IPS-20b (cell line): ENCODE measurements around the gene CRYZ.
A peak's percentile ranks its signal among the peaks of the same experiment; 100 is the strongest.
"Not testable (repeated sequence)": the region's sequence is repeated elsewhere in the genome, so short reads cannot be mapped to it uniquely, and the experiment has no call there.

Source experiments
- H3K27ac ChIP-seq: one replicate; pipeline ENCODE4 v1.5.1; 2013; ENCODE audit warnings: low read length
- H3K27me3 ChIP-seq: 2 replicates; pipeline ENCODE4 v1.6.1; 2013; ENCODE audit warnings: mild to moderate bottlenecking, low read length, inconsistent platforms; ENCODE audit not compliant: insufficient read depth
- H3K36me3 ChIP-seq: 2 replicates; pipeline ENCODE4 v1.6.1; 2013; ENCODE audit warnings: low read depth, mild to moderate bottlenecking, inconsistent platforms, low read length, moderate library complexity; ENCODE audit not compliant: insufficient read depth
- H3K4me1 ChIP-seq: 2 replicates; pipeline ENCODE4 v1.6.1; 2013; ENCODE audit warnings: mild to moderate bottlenecking, control low read depth, inconsistent platforms, low read length, moderate library complexity; ENCODE audit not compliant: insufficient read depth
- H3K4me3 ChIP-seq: 2 replicates; pipeline ENCODE4 v1.5.1; 2013; ENCODE audit warnings: mild to moderate bottlenecking, low read length, inconsistent platforms
- H3K9ac ChIP-seq: 2 replicates; pipeline ENCODE4 v1.6.1; 2013; ENCODE audit warnings: low read depth, mild to moderate bottlenecking, inconsistent platforms, low read length, moderate library complexity
- H3K9me3 ChIP-seq: 2 replicates; pipeline ENCODE4 v1.6.1; 2013; ENCODE audit warnings: mild to moderate bottlenecking, low read depth, low read length, inconsistent platforms; ENCODE audit not compliant: insufficient read depth

CRYZ gene

DNA sequence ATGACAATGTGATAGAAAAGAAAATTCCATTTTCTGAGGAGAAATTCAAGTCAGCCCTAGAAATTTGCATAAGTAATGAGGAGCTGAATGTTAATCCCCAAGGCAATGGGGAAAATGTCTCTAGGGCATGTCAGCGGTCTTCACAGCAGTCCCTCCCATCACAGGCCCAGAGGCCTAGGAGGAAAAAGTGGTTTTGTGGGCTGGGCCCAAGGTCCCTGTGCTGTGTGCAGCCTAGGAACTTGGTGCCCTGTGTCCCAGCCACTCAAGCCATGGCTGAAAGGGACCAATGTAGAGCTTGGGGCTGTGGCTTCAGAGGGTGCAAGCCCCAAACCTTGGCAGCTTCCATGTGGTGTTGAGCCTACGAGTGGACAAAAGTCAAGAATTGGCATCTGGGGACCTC lies 23.8 kb upstream of the CRYZ start:
- H3K4me3 ChIP-seq, H3K4me1 ChIP-seq, H3K27me3 ChIP-seq, H3K9ac ChIP-seq, H3K27ac ChIP-seq: not testable (repeated sequence)
- Histone ChIP-seq H3K36me3 (peaks cover 78% of the 10 kb centered on the region), H3K9me3 (peaks cover 23% of the 10 kb centered on the region; the same call in 1 of the 2 replicates)

DNA sequence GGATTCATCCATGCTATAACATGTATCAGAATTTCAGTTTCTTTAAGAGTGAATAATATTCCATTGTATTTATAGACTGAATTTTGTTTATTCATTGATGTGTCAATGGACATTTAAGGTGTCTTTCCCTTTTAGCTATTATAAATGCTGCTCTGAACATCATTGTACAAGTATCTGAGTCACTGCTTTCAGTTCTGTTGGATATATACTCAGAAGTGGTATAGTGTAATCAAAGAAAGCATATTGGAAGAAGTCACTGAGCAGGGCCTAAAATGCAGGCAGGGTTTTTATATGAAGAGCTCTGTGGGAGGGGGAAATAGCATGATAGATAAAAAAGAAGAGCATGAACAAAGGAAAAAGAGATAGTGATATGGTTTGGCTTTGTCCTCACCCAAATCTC lies 22.6 kb upstream of the CRYZ start:
- H3K27ac ChIP-seq = no peak overlapping the region
- peaks cover 86% of the 10 kb centered on the region for H3K36me3 ChIP-seq
- peaks cover 9% of the 10 kb centered on the region for H3K4me1 ChIP-seq
- H3K4me3 ChIP-seq = no peak overlapping the region
- H3K9ac ChIP-seq = no peak overlapping the region
- H3K27me3 ChIP-seq = no peaks in the 10 kb centered on the region
- H3K9me3 ChIP-seq = peaks cover 23% of the 10 kb centered on the region; the same call in 1 of the 2 replicates

DNA sequence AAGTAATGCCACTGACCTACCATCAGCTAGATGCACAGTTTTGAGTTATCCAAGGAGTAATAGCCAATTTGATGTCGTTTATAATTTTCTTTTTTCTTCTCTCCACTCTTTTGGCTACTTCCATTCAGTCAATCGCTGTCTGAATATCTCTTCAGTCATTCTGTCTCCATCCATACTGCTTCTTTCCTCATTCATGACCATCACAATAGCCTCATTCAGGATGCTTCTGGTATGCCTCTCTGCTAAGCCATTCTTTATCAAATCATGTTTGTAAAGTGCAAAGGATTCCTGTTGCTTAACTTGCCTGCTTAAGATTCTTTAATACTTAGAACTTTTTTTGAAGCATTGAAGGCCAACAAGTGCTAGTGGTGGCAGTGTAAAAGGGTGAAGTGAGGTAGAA lies 20.3 kb upstream of the CRYZ start:
- H3K4me3 ChIP-seq = peak overlapping the region; percentile 26; the same call in 1 of the 2 replicates
- no peak overlapping the region for H3K27ac ChIP-seq
- no peak overlapping the region for H3K9ac ChIP-seq
- H3K4me1 ChIP-seq = peaks cover 9% of the 10 kb centered on the region
- no peaks in the 10 kb centered on the region for H3K27me3 ChIP-seq
- peaks cover 23% of the 10 kb centered on the region; the same call in 1 of the 2 replicates for H3K9me3 ChIP-seq
- peaks cover 90% of the 10 kb centered on the region for H3K36me3 ChIP-seq

DNA sequence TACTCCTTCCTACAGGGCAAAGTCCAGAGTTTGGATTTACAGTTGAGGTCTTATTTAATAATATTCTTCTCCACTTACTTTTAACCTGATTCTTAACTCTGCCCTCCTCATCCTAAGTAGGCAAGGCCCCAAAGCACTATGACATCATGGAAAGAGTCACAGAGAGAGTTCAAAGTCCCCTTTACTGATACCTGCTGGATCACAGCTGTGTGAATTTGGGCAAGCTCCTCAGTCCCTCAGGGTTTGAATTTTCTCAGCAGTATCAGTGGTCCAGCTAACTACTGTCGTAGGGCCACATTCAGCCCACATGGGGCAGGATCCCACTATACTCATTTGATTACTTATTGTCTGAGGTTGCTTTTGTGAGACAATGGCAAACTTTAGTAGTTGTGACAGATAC lies 16.1 kb upstream of the CRYZ start:
- Histone ChIP-seq H3K4me1 (peaks cover 9% of the 10 kb centered on the region), H3K9me3 (peaks cover 5% of the 10 kb centered on the region; the same call in 1 of the 2 replicates), H3K36me3 (peaks cover 78% of the 10 kb centered on the region), H3K4me3 (no peak overlapping the region), H3K27me3 (no peaks in the 10 kb centered on the region), H3K27ac (no peak overlapping the region), H3K9ac (no peak overlapping the region)

DNA sequence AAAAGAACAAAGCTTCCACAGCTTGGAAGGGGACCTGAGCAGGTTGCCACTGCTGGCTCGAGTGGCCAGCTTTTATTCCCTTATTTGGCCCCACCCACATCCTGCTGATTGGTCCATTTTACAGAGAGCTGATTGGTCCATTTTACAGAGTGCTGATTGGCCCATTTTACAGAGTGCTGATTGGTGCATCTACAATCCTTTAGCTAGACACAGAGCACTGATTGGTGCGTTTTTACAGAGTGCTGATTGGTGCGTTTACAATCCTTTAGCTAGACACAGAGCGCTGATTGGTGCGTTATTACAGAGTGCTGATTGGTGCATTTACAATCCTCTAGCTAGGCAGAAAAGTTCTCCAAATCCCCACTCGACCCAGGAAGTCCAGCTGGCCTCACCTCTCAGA lies 12.4 kb upstream of the CRYZ start:
- not testable (repeated sequence) for H3K27ac ChIP-seq, H3K4me3 ChIP-seq, H3K27me3 ChIP-seq, H3K9ac ChIP-seq, H3K9me3 ChIP-seq, H3K4me1 ChIP-seq
- peaks cover 77% of the 10 kb centered on the region for H3K36me3 ChIP-seq

DNA sequence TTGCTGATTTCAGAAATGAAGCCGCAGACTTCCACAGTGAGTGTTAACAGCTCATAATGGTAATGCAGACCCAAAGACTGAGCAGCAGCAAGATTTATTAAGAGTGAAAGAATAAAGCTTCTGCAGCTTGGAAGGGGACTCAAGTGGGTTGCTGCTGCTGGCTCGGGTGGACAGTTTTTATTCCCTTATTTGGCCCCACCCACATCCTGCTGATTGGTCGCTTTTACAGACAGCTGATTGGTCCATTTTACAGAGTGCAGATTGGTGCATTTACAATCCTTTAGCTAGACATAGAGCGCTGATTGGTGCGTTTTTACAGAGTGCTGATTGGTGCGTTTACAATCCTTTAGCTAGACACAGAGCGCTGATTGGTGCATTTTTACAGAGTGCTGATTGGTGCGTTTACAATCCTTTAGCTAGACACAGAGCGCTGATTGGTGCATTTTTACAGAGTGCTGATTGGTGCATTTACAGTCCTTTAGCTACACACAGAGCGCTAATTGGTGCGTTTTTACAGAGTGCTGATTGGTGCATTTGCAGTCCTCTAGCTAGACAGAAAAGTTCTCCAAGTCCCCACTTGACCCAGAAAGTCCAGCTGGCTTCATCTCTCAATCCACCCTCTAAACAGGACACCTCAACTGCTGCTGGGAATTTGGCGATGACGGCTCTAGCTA lies 7.6 kb upstream of the CRYZ start:
- not testable (repeated sequence) for H3K27ac ChIP-seq, H3K9ac ChIP-seq, H3K4me1 ChIP-seq, H3K27me3 ChIP-seq, H3K4me3 ChIP-seq, H3K9me3 ChIP-seq
- peaks cover 79% of the 10 kb centered on the region for H3K36me3 ChIP-seq

DNA sequence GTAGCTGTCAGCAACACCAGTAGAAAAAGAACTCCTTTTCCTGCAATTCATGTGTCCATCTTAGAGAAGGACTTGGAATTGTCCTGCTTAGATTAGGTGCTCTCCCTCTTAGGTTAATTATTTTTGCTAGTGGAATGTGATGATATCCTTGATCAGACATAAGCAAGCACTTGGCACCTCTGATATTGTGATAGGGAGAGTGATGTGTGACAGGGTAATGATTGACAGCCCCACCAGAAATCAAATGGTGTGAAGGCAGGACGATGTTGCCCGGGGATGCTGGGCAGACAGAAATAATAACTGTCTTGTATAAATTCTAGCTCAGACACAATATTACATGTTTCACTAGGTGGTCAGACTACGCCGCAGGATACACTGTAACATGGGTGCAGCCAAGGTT lies 4.5 kb upstream of the CRYZ start:
- no peak overlapping the region for H3K9ac ChIP-seq
- peaks cover 53% of the 10 kb centered on the region for H3K36me3 ChIP-seq
- H3K4me3 ChIP-seq = no peak overlapping the region
- H3K4me1 ChIP-seq = peaks cover 6% of the 10 kb centered on the region; the same call in 1 of the 2 replicates
- H3K27me3 ChIP-seq = no peaks in the 10 kb centered on the region
- no peak overlapping the region for H3K27ac ChIP-seq
- peaks cover 7% of the 10 kb centered on the region; the same call in 1 of the 2 replicates for H3K9me3 ChIP-seq

DNA sequence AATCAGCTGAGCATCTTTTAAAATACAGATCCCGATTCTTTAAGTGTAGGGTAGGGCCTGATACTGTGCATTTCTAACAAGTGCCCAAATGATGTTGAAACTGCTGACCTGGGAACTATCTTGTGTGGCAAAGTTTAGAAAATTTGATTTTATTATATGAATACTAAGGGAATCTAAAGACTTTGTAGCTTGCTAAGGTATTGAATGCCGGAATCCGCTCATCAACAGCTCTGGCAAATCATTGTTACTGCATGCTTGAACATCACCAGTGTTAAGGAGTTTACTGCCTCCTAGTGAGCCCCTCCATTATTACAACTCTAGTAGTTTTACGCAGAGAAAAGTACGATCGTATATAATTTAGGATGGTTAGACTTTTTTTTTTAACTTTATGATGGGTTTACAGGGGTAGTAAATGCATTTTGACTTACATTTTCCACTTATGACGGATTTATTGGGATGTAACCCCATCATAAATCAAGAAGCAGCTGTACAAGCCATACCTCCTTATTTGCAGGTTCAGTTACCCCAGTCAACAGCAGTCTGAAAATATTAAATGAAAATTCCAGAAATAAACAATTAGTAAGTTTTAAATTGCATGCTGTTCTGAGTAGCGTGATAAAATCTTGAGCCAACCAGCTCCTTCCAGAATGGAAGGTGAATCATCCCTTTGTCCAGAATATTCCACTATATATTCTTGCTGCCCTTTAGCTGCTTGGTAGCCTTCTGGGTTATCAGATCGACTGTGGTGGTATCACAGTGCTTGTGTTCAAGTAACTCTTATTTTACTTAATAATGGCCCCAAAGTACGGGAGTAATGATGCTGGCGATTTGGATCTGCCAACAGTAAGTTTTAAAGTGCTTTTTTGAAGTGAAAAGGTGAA lies 994 bp upstream of the CRYZ start:
- H3K4me3 ChIP-seq = peak overlapping the region; percentile 99
- no peaks in the 10 kb centered on the region for H3K9me3 ChIP-seq
- H3K27me3 ChIP-seq = no peaks in the 10 kb centered on the region
- peaks cover 28% of the 10 kb centered on the region for H3K36me3 ChIP-seq
- peak overlapping the region; percentile 98 for H3K9ac ChIP-seq
- peak overlapping the region; percentile 97 for H3K27ac ChIP-seq
- peaks cover 20% of the 10 kb centered on the region for H3K4me1 ChIP-seq

DNA sequence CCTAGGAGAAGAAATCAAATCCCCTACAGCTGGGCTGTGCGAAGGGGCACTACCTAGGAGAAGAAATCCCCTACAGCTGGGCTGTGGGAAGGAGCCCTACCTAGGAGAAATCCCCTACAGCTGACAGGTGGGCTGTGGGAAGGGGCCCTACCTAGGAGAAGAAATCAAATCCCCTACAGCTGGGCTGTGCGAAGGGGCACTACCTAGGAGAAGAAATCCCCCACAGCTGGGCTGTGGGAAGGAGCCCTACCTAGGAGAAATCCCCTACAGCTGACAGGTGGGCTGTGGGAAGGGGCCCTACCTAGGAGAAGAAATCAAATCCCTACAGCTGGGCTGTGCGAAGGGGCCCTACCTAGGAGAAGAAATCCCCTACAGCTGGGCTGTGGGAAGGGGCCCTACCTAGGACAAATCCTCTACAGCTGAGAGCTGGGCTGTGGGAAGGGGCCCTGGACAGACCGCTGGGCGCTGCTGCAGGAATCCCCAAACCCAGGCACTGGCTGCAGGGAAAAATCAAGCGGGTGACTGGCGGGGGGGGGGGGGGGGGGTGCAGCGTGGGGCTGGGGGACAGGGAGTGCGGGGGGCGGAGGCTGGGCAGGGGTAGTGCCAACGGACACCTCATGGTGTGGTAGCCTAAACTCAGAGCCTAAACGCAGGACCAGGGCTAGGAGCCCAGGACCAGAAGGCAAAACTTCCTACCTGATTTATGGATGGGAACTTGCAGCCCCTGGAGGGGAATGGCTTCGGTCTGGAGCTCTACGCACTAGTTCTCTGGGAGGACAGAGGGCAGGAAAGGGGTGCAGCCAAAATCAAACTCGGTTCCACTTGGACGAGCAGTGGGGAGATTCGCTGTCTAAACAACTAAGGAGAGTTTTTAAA lies 541 bp downstream of the CRYZ start:
- H3K27ac ChIP-seq, H3K27me3 ChIP-seq, H3K9me3 ChIP-seq: not testable (repeated sequence)
- H3K9ac ChIP-seq = peak overlapping the region; percentile 98; the same call in 1 of the 2 replicates
- peak overlapping the region; percentile 99 for H3K4me3 ChIP-seq
- H3K4me1 ChIP-seq = peaks cover 20% of the 10 kb centered on the region
- H3K36me3 ChIP-seq = peaks cover 23% of the 10 kb centered on the region

DNA sequence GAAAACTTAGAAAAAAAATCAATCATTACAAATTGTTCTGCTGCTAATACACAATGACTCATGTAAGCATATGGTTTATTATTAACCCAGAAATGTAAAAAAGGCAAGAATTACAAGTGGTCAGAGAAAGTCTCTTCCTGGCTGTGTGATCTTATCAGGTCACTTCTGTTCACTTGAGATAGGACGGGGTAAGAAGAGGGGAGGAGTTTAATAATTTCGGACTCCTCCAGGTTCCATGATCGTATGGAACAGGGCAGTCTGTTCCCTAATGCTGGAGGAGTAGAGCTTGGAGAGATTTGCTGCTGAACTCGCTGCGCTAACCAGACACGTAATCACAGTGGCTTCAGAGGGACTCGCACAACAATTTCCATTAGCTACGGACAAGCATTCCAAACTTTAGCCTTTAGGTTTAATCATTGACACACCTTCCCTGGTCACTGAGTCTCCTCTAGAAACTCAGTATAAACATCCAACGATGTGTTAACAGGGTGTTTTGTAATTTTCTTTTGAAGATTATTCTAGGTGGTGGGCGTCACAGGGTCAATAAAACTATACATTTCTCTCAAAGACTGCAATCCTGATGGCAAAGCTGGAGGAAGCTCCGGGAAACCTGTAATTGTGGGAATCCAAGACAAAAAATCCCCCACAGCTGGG lies 1.3 kb downstream of the CRYZ start:
- Histone ChIP-seq H3K9ac (no peak overlapping the region), H3K27me3 (no peaks in the 10 kb centered on the region), H3K9me3 (peaks cover under 1% of the 10 kb centered on the region), H3K4me3 (peak overlapping the region; percentile 99), H3K36me3 (peaks cover 19% of the 10 kb centered on the region), H3K27ac (no peak overlapping the region), H3K4me1 (peaks cover 20% of the 10 kb centered on the region)
